NK-92 treated with Interleukin-12 subunit alpha and Interleukin-12 subunit beta, amount 100 ng/mL, for 24 hours (cell line): Measurements from ENCODE around the gene MSGN1.
"Not testable (repeated sequence)": the region's sequence is repeated elsewhere in the genome, so short reads cannot be mapped to it uniquely, and the experiment has no call there.

Experiments used
- DNase-seq: peaks from one replicate; lab custom pipeline; 2025; lab: John Stamatoyannopoulos, UW

MSGN1 gene

GRCh38 chr2:17805717-17806363, 10.4 kb upstream of the MSGN1 start:
- DNase-seq = no peak

GRCh38 chr2:17813010-17813741, 3.1 kb upstream of the MSGN1 start:
- no peak for DNase-seq

- no peak for DNase-seq
Measured at GRCh38 chr2:17813742-17814473, 2.4 kb upstream of the MSGN1 start.

- DNase-seq = no peak
Measured at GRCh38 chr2:17814601-17815000, 1.7 kb upstream of the MSGN1 start.

GRCh38 chr2:17815468-17816184, 634 bp upstream of the MSGN1 start:
- DNase-seq = no peak

GRCh38 chr2:17818235-17818815, 2.1 kb downstream of the MSGN1 start:
- no peak for DNase-seq

GRCh38 chr2:17821080-17821479, 4.8 kb downstream of the MSGN1 start:
- no peak for DNase-seq

GRCh38 chr2:17821535-17822444, 5.5 kb downstream of the MSGN1 start:
- DNase-seq = no peak

- no peak for DNase-seq
Measured at GRCh38 chr2:17822445-17823117, 6.3 kb downstream of the MSGN1 start.

- DNase-seq = not testable (repeated sequence)
Measured at GRCh38 chr2:17823646-17824045, 7.4 kb downstream of the MSGN1 start.

- DNase-seq = no peak
Measured at GRCh38 chr2:17827316-17827715, 11.1 kb downstream of the MSGN1 start.

GRCh38 chr2:17827785-17828184, 11.5 kb downstream of the MSGN1 start:
- no peak for DNase-seq

- DNase-seq = no peak
Measured at GRCh38 chr2:17830053-17831034, 14.1 kb downstream of the MSGN1 start.

- DNase-seq = no peak
Measured at GRCh38 chr2:17835516-17835915, 19.3 kb downstream of the MSGN1 start.

- DNase-seq = no peak
Measured at GRCh38 chr2:17839959-17840358, 23.7 kb downstream of the MSGN1 start.

GRCh38 chr2:17843457-17843856, 27.2 kb downstream of the MSGN1 start:
- no peak for DNase-seq

GRCh38 chr2:17845806-17846205, 29.5 kb downstream of the MSGN1 start:
- no peak for DNase-seq

- DNase-seq = no peak
Measured at GRCh38 chr2:17846676-17847075, 30.4 kb downstream of the MSGN1 start.

- DNase-seq = no peak
Measured at GRCh38 chr2:17847236-17847635, 31.0 kb downstream of the MSGN1 start.
